Measurements from ENCODE around the gene FAM222B. TPM values are rescaled to one million over a fixed set of nuclear protein-coding genes. Genes with fewer than 3 reads are reported as not detected.
"Not testable (repeated sequence)": the region's sequence is repeated elsewhere in the genome, so short reads cannot be mapped to it uniquely, and the experiment has no call there.

The FAM222B gene
- total RNA-seq, 1 donor from 2014 or later, result 15.6 TPM

DNA sequence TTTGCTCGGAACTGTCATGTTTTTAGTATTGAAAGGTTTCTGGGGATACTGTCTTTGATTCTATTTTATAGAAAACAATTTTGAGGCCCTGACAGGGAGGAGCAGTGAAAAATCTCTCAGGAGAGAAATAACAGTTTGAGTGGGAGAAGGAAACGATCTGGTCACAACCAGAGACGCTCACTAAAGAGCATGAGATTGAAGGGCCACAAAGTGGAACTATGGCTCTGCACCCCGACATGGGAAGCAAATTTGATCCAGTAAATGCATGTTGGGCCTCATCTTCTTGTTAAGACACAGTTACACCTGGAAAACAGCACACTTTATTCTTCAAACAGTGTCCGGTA is 12.7 kb upstream of the FAM222B start:
- Mint-ChIP-seq H3K36me3 (ENCODE audit: low read depth) (peaks cover 38% of the 10 kb centered on the region), H3K27ac (peak overlapping the region; percentile 80), H3K27me3 (no peaks in the 10 kb centered on the region), H3K4me3 (peak overlapping the region; percentile 89), H3K4me1 (peaks cover 25% of the 10 kb centered on the region), H3K9me3 (no peaks in the 10 kb centered on the region)
- ATAC-seq (ENCODE audit: low read depth) (no peak), DNase-seq (no peak)
- no peak for TF ChIP-seq CTCF (IDR thresholded peaks at IDR 0.05)
- CTCF ChIA-PET, result interaction anchor here (0.7 to 1.8 kb wide), 3 partner anchors 47 to 129 kb away, joined by 3 to 6 read pairs (median 5); no protein-coding TSS in a partner anchor
- POLR2A ChIA-PET, result interaction anchor here (0.6 to 2.5 kb wide), 9 partner anchors 10 to 144 kb away, joined by 3 to 13 read pairs (median 7); partner anchors contain the start of genes FAM222B, FLOT2 and RPL23A
- intact Hi-C loops (cut with micrococcal nuclease), result no loop called here

GRCh38 chr17:28854457-28855335 is 12.1 kb upstream of the FAM222B start, which contains the start of gene ERAL1:
TSS of gene ERAL1 (plus strand) at chr17:28855016. CDS start at chr17:28855035, 19 bp downstream.
- H3K27ac Mint-ChIP-seq, result peak within 1 kb of the TSS; percentile 80
- intact Hi-C loops (cut with micrococcal nuclease), result loop anchor here (1.0 kb wide), 5 partner anchors 12 to 126 kb away; partner anchors contain the start of genes DHRS13, FAM222B and NEK8
- TF ChIP-seq CTCF (IDR thresholded peaks at IDR 0.05), result no peak
- H3K27me3 Mint-ChIP-seq, result no peaks in the 10 kb centered on the region
- H3K4me1 Mint-ChIP-seq, result peaks cover 25% of the 10 kb centered on the region
- CTCF ChIA-PET, result interaction anchor here (0.7 to 1.8 kb wide), 3 partner anchors 47 to 128 kb away, joined by 3 to 6 read pairs (median 5); no protein-coding TSS in a partner anchor
- peak; percentile 99 for ATAC-seq (ENCODE audit: low read depth)
- DNase-seq, result peak; percentile 67
- H3K36me3 Mint-ChIP-seq (ENCODE audit: low read depth), result peaks cover 36% of the 10 kb centered on the region
- no peaks in the 10 kb centered on the region for H3K9me3 Mint-ChIP-seq
- POLR2A ChIA-PET, result interaction anchor here (0.6 to 2.5 kb wide), 10 partner anchors 11 to 143 kb away, joined by 3 to 13 read pairs (median 7); partner anchors contain the start of genes FAM222B, FLOT2 and RPL23A
- H3K4me3 Mint-ChIP-seq, result peak within 1 kb of the TSS; percentile 89

GRCh38 chr17:28853295-28853694 is 10.7 kb upstream of the FAM222B start:
- Mint-ChIP-seq H3K4me1 (peaks cover 25% of the 10 kb centered on the region), H3K4me3 (no peak overlapping the region), H3K36me3 (ENCODE audit: low read depth) (peaks cover 22% of the 10 kb centered on the region), H3K9me3 (no peaks in the 10 kb centered on the region), H3K27me3 (no peaks in the 10 kb centered on the region), H3K27ac (no peak overlapping the region)
- no peak for ATAC-seq (ENCODE audit: low read depth)
- CTCF ChIA-PET, result no interaction called here
- TF ChIP-seq CTCF (IDR thresholded peaks at IDR 0.05), result no peak
- DNase-seq, result no peak
- POLR2A ChIA-PET, result interaction anchor here (0.7 to 1.2 kb wide), 3 partner anchors 18 to 96 kb away, joined by 4 to 20 read pairs (median 11); no protein-coding TSS in a partner anchor
- intact Hi-C loops (cut with micrococcal nuclease), result no loop called here

DNA sequence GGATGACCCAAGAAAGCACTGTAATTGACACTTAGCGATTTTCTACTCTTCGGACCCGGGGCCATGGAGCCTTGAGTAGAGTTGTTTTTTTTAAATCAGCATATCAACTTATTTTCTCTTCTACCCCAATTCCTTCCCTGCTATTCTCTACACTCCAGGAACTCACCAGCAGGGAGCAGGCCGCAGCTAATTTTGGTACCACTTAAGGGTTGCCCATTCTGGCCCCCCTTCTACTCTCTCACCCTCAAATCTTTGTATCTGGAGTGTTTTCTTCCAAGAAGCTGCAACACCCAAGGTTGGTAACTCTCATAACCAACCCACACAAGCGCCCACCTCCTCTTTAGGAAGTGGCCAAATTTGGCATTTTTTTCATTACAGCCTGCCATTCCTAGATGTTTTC is 6.7 kb upstream of the FAM222B start:
- TF ChIP-seq CTCF (IDR thresholded peaks at IDR 0.05), result no peak
- intact Hi-C loops (cut with micrococcal nuclease), result loop anchor here (2.0 kb wide), 1 partner anchor 68 kb away; no protein-coding TSS in a partner anchor
- no peak for DNase-seq
- Mint-ChIP-seq H3K9me3 (no peaks in the 10 kb centered on the region), H3K27ac (no peak overlapping the region), H3K4me1 (peaks cover 3% of the 10 kb centered on the region), H3K4me3 (no peak overlapping the region), H3K36me3 (ENCODE audit: low read depth) (no peaks in the 10 kb centered on the region), H3K27me3 (no peaks in the 10 kb centered on the region)
- no peak for ATAC-seq (ENCODE audit: low read depth)
- POLR2A ChIA-PET, result interaction anchor here (0.7 to 1.7 kb wide), 4 partner anchors 11 to 89 kb away, joined by 5 to 11 read pairs (median 6); partner anchors contain the start of gene FLOT2
- CTCF ChIA-PET, result interaction anchor here (0.8 to 2.1 kb wide), 6 partner anchors 22 to 66 kb away, joined by 3 to 9 read pairs (median 4); no protein-coding TSS in a partner anchor

- peak; percentile 29 for DNase-seq
- ATAC-seq (ENCODE audit: low read depth), result peak; percentile 60
- not testable (repeated sequence) for H3K27ac Mint-ChIP-seq; H3K36me3 Mint-ChIP-seq (ENCODE audit: low read depth); H3K4me1 Mint-ChIP-seq; H3K27me3 Mint-ChIP-seq; H3K4me3 Mint-ChIP-seq; H3K9me3 Mint-ChIP-seq
- POLR2A ChIA-PET, result interaction anchor here (1.7 kb wide), 1 partner anchor 49 kb away, joined by 7 read pairs; the partner anchor contains the start of gene FLOT2
- intact Hi-C loops (cut with micrococcal nuclease), result loop anchor here (1.0 to 2.0 kb wide), 3 partner anchors 23 to 68 kb away; partner anchors contain the start of gene DHRS13
- CTCF ChIA-PET, result interaction anchor here (0.7 to 2.1 kb wide), 5 partner anchors 34 to 101 kb away, joined by 3 to 9 read pairs (median 4); no protein-coding TSS in a partner anchor
Measured at GRCh38 chr17:28848667-28849066, 6.1 kb upstream of the FAM222B start.

DNA sequence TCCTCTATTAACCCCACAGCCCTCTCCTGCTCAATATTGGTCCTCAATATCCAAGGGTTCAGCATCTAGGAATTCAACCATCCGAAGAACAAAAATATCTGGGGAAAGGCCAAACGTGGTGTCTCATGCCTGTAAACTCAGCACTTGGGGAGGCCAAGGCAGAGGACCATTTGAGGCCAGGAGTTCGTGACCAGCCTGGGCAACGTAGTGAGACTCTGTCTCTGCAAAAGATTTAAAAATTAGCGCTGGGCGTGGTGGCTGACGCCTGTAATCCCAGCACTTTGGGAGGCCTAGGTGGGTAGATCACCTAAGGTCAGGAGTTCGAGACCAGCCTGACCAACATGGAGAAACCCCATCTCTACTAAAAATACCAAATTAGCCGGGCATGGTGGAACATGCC is 4.1 kb upstream of the FAM222B start:
- H3K4me1 Mint-ChIP-seq, result peaks cover 13% of the 10 kb centered on the region
- ATAC-seq (ENCODE audit: low read depth); H3K27me3 Mint-ChIP-seq; H3K4me3 Mint-ChIP-seq; H3K9me3 Mint-ChIP-seq; CTCF ChIA-PET; H3K36me3 Mint-ChIP-seq (ENCODE audit: low read depth); H3K27ac Mint-ChIP-seq; POLR2A ChIA-PET; intact Hi-C loops (cut with micrococcal nuclease); DNase-seq: not testable (repeated sequence)
